RWPE2 (cell line): ENCODE measurements around the gene FOXJ2.
"Not testable (repeated sequence)": the region's sequence is repeated elsewhere in the genome, so short reads cannot be mapped to it uniquely, and the experiment has no call there.

Experiments used
- ATAC-seq: fragments of 200-7000 bp; cut with Tn5 transposase; 3 replicates; pipeline ENCODE4 v1.9.1; 2021; ENCODE audit warnings: low read depth
- DNase-seq: peaks from one replicate; pipeline ENCODE4 v3.0.0-alpha.2; 2020; ENCODE audit warnings: low spot score
- H3K27ac ChIP-seq: fragments of 450-650 bp; 2 replicates; pipeline ENCODE4 v1.5.1; 2017; ENCODE audit warnings: mild to moderate bottlenecking; ENCODE audit not compliant: poor library complexity, severe bottlenecking
- H3K27me3 ChIP-seq: fragments of 250-450 bp; sonication (Bioruptor Pico); 2 replicates; pipeline ENCODE4 v1.5.1; 2021; ENCODE audit warnings: mild to moderate bottlenecking, moderate library complexity; ENCODE audit not compliant: insufficient read depth, poor library complexity, severe bottlenecking
- H3K36me3 ChIP-seq: fragments of 250-450 bp; sonication (Bioruptor Pico); 2 replicates; pipeline ENCODE4 v1.5.1; 2020; ENCODE audit warnings: low read depth, mild to moderate bottlenecking, moderate library complexity
- H3K4me1 ChIP-seq: fragments of 250-450 bp; sonication (Bioruptor Pico); 2 replicates; pipeline ENCODE4 v1.5.1; 2021; ENCODE audit warnings: mild to moderate bottlenecking, moderate library complexity; ENCODE audit not compliant: insufficient read depth, poor library complexity, severe bottlenecking
- H3K4me3 ChIP-seq: fragments of 250-450 bp; sonication (Bioruptor Pico); 2 replicates; pipeline ENCODE4 v1.5.1; 2021; ENCODE audit warnings: mild to moderate bottlenecking, moderate library complexity; ENCODE audit not compliant: severe bottlenecking
- H3K9me3 ChIP-seq: fragments of 250-450 bp; sonication (Bioruptor Pico); 2 replicates; pipeline ENCODE4 v1.5.1; 2021; ENCODE audit warnings: mild to moderate bottlenecking, moderate library complexity; ENCODE audit not compliant: severe bottlenecking
- CTCF ChIP-seq: fragments of 450-650 bp; IDR thresholded peaks from one replicate; pipeline ENCODE4 v1.5.1; 2017; ENCODE audit warnings: mild to moderate bottlenecking, moderate library complexity; ENCODE audit not compliant: poor library complexity, severe bottlenecking

FOXJ2 gene

GRCh38 chr12:8081251-8081920 lies 48.9 kb downstream of the FOXJ2 start:
- no peak for DNase-seq
- no peak for TF ChIP-seq CTCF
- no peak for ATAC-seq

GRCh38 chr12:8082808-8083100 lies 50.2 kb downstream of the FOXJ2 start:
- H3K9me3 ChIP-seq: no peaks in the 10 kb centered on the region
- H3K27me3 ChIP-seq: no peaks in the 10 kb centered on the region
- TF ChIP-seq CTCF: no peak
- no peaks in the 10 kb centered on the region for H3K36me3 ChIP-seq
- peak overlapping the region; percentile 60 for H3K4me3 ChIP-seq
- peak overlapping the region; percentile 65 for H3K27ac ChIP-seq
- peaks cover 3% of the 10 kb centered on the region for H3K4me1 ChIP-seq
- ATAC-seq: no peak
- no peak for DNase-seq

More at GRCh38 chr12:8081251-8081920, 48.9 kb downstream of the FOXJ2 start:
- Histone ChIP-seq H3K4me3 (peak overlapping the region; percentile 60), H3K9me3 (no peaks in the 10 kb centered on the region), H3K27me3 (no peaks in the 10 kb centered on the region), H3K4me1 (peaks cover 3% of the 10 kb centered on the region), H3K36me3 (no peaks in the 10 kb centered on the region), H3K27ac (peak overlapping the region; percentile 65)

DNA sequence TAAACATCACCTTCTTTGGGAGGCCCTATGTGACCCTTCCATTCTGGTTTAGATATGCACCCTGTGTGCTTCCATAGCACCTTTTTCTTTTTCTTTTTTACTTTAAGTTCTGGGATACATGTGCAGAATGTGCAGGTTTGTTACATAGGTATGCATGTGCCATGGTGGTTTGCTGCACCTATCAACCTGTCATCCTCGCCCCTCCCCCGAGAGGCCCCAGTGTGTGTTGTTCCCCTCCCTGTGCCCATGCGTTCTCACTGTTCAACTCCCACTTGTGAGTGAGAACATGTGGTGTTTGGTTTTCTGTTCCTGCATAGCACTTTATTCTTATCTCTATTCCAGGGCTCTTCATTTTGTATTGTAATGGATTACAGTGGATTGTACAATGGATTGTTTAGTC lies 51.8 kb downstream of the FOXJ2 start:
- not testable (repeated sequence) for H3K9me3 ChIP-seq, DNase-seq, H3K27me3 ChIP-seq, H3K36me3 ChIP-seq, H3K4me3 ChIP-seq, H3K4me1 ChIP-seq, ATAC-seq, H3K27ac ChIP-seq

- no peak for TF ChIP-seq CTCF
- peaks cover 6% of the 10 kb centered on the region; the same call in 1 of the 2 replicates for H3K36me3 ChIP-seq
- H3K4me1 ChIP-seq: no peaks in the 10 kb centered on the region
- H3K27ac ChIP-seq: no peak overlapping the region
- no peak overlapping the region for H3K4me3 ChIP-seq
- no peak for ATAC-seq
- DNase-seq: no peak
- no peaks in the 10 kb centered on the region for H3K27me3 ChIP-seq
- H3K9me3 ChIP-seq: no peaks in the 10 kb centered on the region
These were observed 55.1 kb downstream of the FOXJ2 start for GRCh38 chr12:8087666-8088065.

DNA sequence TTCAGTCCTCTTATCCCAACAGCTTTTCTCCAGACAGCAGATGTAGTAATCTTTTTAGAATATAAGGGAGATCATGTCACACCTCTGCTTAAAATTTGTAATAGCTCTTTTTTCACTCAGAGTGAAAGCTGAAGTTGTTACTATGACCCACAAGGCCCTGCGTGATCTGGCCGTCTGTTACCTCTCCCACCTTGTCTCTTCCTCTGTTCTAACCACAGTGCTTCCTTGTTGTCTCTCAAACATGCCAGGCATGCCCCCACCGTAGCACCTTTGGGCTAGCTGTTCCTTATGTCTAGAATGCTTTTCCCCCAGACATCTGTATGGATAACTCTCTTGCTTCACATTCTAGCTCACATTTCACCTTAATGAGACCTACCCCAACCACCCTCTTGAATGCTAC lies 56.1 kb downstream of the FOXJ2 start:
- no peak overlapping the region for H3K4me3 ChIP-seq
- no peak overlapping the region for H3K27ac ChIP-seq
- H3K36me3 ChIP-seq: peaks cover 13% of the 10 kb centered on the region; the same call in 1 of the 2 replicates
- ATAC-seq (no peak), DNase-seq (no peak)
- TF ChIP-seq CTCF: no peak
- H3K9me3 ChIP-seq: no peaks in the 10 kb centered on the region
- H3K4me1 ChIP-seq: no peaks in the 10 kb centered on the region
- H3K27me3 ChIP-seq: no peaks in the 10 kb centered on the region

- not testable (repeated sequence) for DNase-seq, H3K27me3 ChIP-seq, H3K27ac ChIP-seq, H3K9me3 ChIP-seq, H3K4me1 ChIP-seq, H3K4me3 ChIP-seq, ATAC-seq
- peaks cover 20% of the 10 kb centered on the region; the same call in 1 of the 2 replicates for H3K36me3 ChIP-seq
These were observed 56.8 kb downstream of the FOXJ2 start for GRCh38 chr12:8089277-8089676.
